Peyer's patch (tissue), 4 donors: ENCODE data around the gene TSPAN4.

Experiments used
- POLR2A ChIP-seq, 2 donors: fragments of 450-650 bp; IDR thresholded peaks; one replicate each; pipeline ENCODE4 v1.5.1; 2017; ENCODE audit warnings: antibody characterized with exemption in 2 of 2, mild to moderate bottlenecking in 2 of 2, moderate library complexity in 2 of 2
- TF ChIP-seq, protein P1 (sequence below), 6 experiments: fragments of 450-650 bp in 4 of 6; fragments of 200-600 bp in 2 of 6; sonication (generic) in 1 of 6; IDR thresholded peaks; one replicate each; pipeline ENCODE4 v1.5.1; 2017 to 2019; ENCODE audit warnings: antibody characterized with exemption in 6 of 6, mild to moderate bottlenecking in 3 of 6, moderate library complexity in 1 of 6

- TF ChIP-seq POLR2A (IDR thresholded peaks at IDR 0.05) = no peak
- TF ChIP-seq, protein P1, sequence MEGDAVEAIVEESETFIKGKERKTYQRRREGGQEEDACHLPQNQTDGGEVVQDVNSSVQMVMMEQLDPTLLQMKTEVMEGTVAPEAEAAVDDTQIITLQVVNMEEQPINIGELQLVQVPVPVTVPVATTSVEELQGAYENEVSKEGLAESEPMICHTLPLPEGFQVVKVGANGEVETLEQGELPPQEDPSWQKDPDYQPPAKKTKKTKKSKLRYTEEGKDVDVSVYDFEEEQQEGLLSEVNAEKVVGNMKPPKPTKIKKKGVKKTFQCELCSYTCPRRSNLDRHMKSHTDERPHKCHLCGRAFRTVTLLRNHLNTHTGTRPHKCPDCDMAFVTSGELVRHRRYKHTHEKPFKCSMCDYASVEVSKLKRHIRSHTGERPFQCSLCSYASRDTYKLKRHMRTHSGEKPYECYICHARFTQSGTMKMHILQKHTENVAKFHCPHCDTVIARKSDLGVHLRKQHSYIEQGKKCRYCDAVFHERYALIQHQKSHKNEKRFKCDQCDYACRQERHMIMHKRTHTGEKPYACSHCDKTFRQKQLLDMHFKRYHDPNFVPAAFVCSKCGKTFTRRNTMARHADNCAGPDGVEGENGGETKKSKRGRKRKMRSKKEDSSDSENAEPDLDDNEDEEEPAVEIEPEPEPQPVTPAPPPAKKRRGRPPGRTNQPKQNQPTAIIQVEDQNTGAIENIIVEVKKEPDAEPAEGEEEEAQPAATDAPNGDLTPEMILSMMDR (IDR thresholded peaks at IDR 0.05) = no peak
These were observed 70.4 kb downstream of the TSPAN4 start for GRCh38 chr11:913043-913442.
